Spinal cord (tissue), 10 donors: ENCODE measurements around the gene ANKRD28. TPM values are rescaled to one million over a fixed set of nuclear protein-coding genes. Genes with fewer than 3 reads are reported as not detected.
"Not testable (repeated sequence)": the region's sequence is repeated elsewhere in the genome, so short reads cannot be mapped to it uniquely, and the experiment has no call there.

Source experiments
- DNase-seq, 6 donors: peaks; one replicate each; pipeline versions ENCODE4 v3.0.0 to v3.0.0-alpha.2; 2013 to 2015; ENCODE audit warnings: low spot score in 6 of 6, low read depth in 4 of 6
- H3K27ac ChIP-seq: one replicate; pipeline ENCODE4 v1.5.1; 2013; ENCODE audit warnings: low read depth, low read length, control low read depth
- H3K27me3 ChIP-seq: one replicate; pipeline ENCODE4 v1.6.1; 2013; ENCODE audit warnings: low read length; ENCODE audit not compliant: control insufficient read depth, insufficient read depth
- H3K36me3 ChIP-seq: one replicate; pipeline ENCODE4 v1.6.1; 2013; ENCODE audit warnings: low read length; ENCODE audit not compliant: control insufficient read depth, insufficient read depth
- H3K4me1 ChIP-seq: one replicate; pipeline ENCODE4 v1.6.1; 2013; ENCODE audit warnings: low read length; ENCODE audit not compliant: control insufficient read depth, insufficient read depth
- H3K4me3 ChIP-seq: one replicate; pipeline ENCODE4 v1.5.1; 2013; ENCODE audit warnings: low read depth, low read length, control low read depth
- H3K9me3 ChIP-seq: one replicate; pipeline ENCODE4 v1.6.1; 2013; ENCODE audit warnings: low read length; ENCODE audit not compliant: control insufficient read depth, insufficient read depth
- WGBS: methylation state at CpG from one replicate; pipeline ENCODE4 v1.1.5; 2013; ENCODE audit warnings: missing lambda C conversion rate; ENCODE audit not compliant: insufficient coverage; 5-methylcytosine and 5-hydroxymethylcytosine counted together
- polyA plus RNA-seq, 2 donors: library from polyadenylated mRNA; unstranded; fragments of 120-200 nt; gene quantifications; one replicate each; pipeline ENCODE4 v1.2.1, GENCODE V29; 2013; ENCODE audit not compliant: insufficient read length in 2 of 2
- total RNA-seq, 2 donors: library from RNA; depleted of rRNA in 1 of 2; stranded (reverse); fragments of 120-200 nt in 1 of 2; fragments of >200 nt in 1 of 2; gene quantifications; one replicate each; pipeline versions ENCODE4 v1.2.3 to v1.2.4, GENCODE V29; 2013 to 2014
- donor health status: healthy.

The ANKRD28 gene
- total and polyA plus RNA-seq, 4 donors, result 37.8 to 89.3 (median 50.6) TPM

GRCh38 chr3:15758295-15758694, 39.5 kb downstream of the ANKRD28 start:
- no peaks in the 10 kb centered on the region for H3K4me1 ChIP-seq
- H3K27ac ChIP-seq, result no peak overlapping the region
- no peaks in the 10 kb centered on the region for H3K9me3 ChIP-seq
- no peak overlapping the region for H3K4me3 ChIP-seq
- DNase-seq, result no peak
- WGBS, result no CpG with 5 or more reads among the region's 3 CpGs
- H3K36me3 ChIP-seq, result peaks cover 2% of the 10 kb centered on the region
- H3K27me3 ChIP-seq, result no peaks in the 10 kb centered on the region

GRCh38 chr3:15757824-15758223, 40.0 kb downstream of the ANKRD28 start:
- no CpG with 5 or more reads among the region's 1 CpG for WGBS
- H3K4me1 ChIP-seq, result no peaks in the 10 kb centered on the region
- no peak overlapping the region for H3K4me3 ChIP-seq
- no peak overlapping the region for H3K27ac ChIP-seq
- H3K36me3 ChIP-seq, result peaks cover 2% of the 10 kb centered on the region
- no peak for DNase-seq
- no peaks in the 10 kb centered on the region for H3K27me3 ChIP-seq
- H3K9me3 ChIP-seq, result no peaks in the 10 kb centered on the region

- H3K9me3 ChIP-seq, result no peaks in the 10 kb centered on the region
- no peaks in the 10 kb centered on the region for H3K27me3 ChIP-seq
- no peaks in the 10 kb centered on the region for H3K4me1 ChIP-seq
- H3K36me3 ChIP-seq, result peaks cover 2% of the 10 kb centered on the region
- WGBS, result 56% methylated on average over 3 of the region's 3 CpGs
- no peak for DNase-seq
- no peak overlapping the region for H3K27ac ChIP-seq
- H3K4me3 ChIP-seq, result no peak overlapping the region
These were observed 41.3 kb downstream of the ANKRD28 start for GRCh38 chr3:15756505-15756904.

GRCh38 chr3:15755780-15756179, 42.0 kb downstream of the ANKRD28 start:
- Histone ChIP-seq H3K27me3 (no peaks in the 10 kb centered on the region), H3K27ac (no peak overlapping the region), H3K4me3 (no peak overlapping the region), H3K9me3 (no peaks in the 10 kb centered on the region), H3K36me3 (peaks cover 2% of the 10 kb centered on the region), H3K4me1 (no peaks in the 10 kb centered on the region)
- peak in 1 of 6 donors; percentile 24 for DNase-seq
- WGBS, result no CpG with 5 or more reads among the region's 2 CpGs

GRCh38 chr3:15755181-15755580, 42.6 kb downstream of the ANKRD28 start:
- H3K27me3 ChIP-seq, result no peaks in the 10 kb centered on the region
- WGBS, result no CpG with 5 or more reads among the region's 1 CpG
- peak in 1 of 6 donors; percentile 6 for DNase-seq
- no peaks in the 10 kb centered on the region for H3K4me1 ChIP-seq
- no peak overlapping the region for H3K27ac ChIP-seq
- H3K4me3 ChIP-seq, result no peak overlapping the region
- no peaks in the 10 kb centered on the region for H3K9me3 ChIP-seq
- H3K36me3 ChIP-seq, result peaks cover 2% of the 10 kb centered on the region

- Histone ChIP-seq H3K4me3 (no peak overlapping the region), H3K27me3 (no peaks in the 10 kb centered on the region), H3K9me3 (no peaks in the 10 kb centered on the region), H3K36me3 (peaks cover 2% of the 10 kb centered on the region), H3K4me1 (no peaks in the 10 kb centered on the region), H3K27ac (no peak overlapping the region)
- WGBS, result no CpG with 5 or more reads among the region's 2 CpGs
- DNase-seq, result no peak
These were observed 43.7 kb downstream of the ANKRD28 start for GRCh38 chr3:15754047-15754446.

- H3K4me3 ChIP-seq, result no peak overlapping the region
- H3K27ac ChIP-seq, result no peak overlapping the region
- 60% methylated on average over 1 of the region's 5 CpGs for WGBS
These were observed 44.6 kb downstream of the ANKRD28 start for GRCh38 chr3:15753056-15753710.

GRCh38 chr3:15750879-15751278, 46.9 kb downstream of the ANKRD28 start:
- no peak for DNase-seq
- Histone ChIP-seq H3K27me3 (no peaks in the 10 kb centered on the region), H3K9me3 (peaks cover 2% of the 10 kb centered on the region), H3K36me3 (peaks cover 2% of the 10 kb centered on the region), H3K4me3 (no peak overlapping the region), H3K27ac (no peak overlapping the region), H3K4me1 (no peaks in the 10 kb centered on the region)
- WGBS, result no CpG with 5 or more reads among the region's 2 CpGs

More at GRCh38 chr3:15753056-15753710, 44.6 kb downstream of the ANKRD28 start:
- H3K9me3 ChIP-seq, result no peaks in the 10 kb centered on the region
- H3K4me1 ChIP-seq, result no peaks in the 10 kb centered on the region
- peaks cover 2% of the 10 kb centered on the region for H3K36me3 ChIP-seq
- no peaks in the 10 kb centered on the region for H3K27me3 ChIP-seq
- peak in 1 of 6 donors; percentile 15 for DNase-seq

- Histone ChIP-seq H3K4me3 (no peak overlapping the region), H3K36me3 (peaks cover 2% of the 10 kb centered on the region), H3K27ac (no peak overlapping the region), H3K9me3 (peaks cover 4% of the 10 kb centered on the region), H3K27me3 (no peaks in the 10 kb centered on the region), H3K4me1 (no peaks in the 10 kb centered on the region)
- WGBS, result 100% methylated on average over 1 of the region's 3 CpGs
- no peak for DNase-seq
These were observed 47.6 kb downstream of the ANKRD28 start for GRCh38 chr3:15750143-15750542.

- H3K4me3 ChIP-seq, H3K27ac ChIP-seq, H3K36me3 ChIP-seq, H3K9me3 ChIP-seq, H3K27me3 ChIP-seq, H3K4me1 ChIP-seq, DNase-seq: not testable (repeated sequence)
- no CpG with 5 or more reads among the region's 2 CpGs for WGBS
These were observed 51.9 kb downstream of the ANKRD28 start for GRCh38 chr3:15745896-15746295.
